ENCODE results near the gene BCAS2.
"Not testable (repeated sequence)": the region's sequence is repeated elsewhere in the genome, so short reads cannot be mapped to it uniquely, and the experiment has no call there.

The BCAS2 gene

DNA sequence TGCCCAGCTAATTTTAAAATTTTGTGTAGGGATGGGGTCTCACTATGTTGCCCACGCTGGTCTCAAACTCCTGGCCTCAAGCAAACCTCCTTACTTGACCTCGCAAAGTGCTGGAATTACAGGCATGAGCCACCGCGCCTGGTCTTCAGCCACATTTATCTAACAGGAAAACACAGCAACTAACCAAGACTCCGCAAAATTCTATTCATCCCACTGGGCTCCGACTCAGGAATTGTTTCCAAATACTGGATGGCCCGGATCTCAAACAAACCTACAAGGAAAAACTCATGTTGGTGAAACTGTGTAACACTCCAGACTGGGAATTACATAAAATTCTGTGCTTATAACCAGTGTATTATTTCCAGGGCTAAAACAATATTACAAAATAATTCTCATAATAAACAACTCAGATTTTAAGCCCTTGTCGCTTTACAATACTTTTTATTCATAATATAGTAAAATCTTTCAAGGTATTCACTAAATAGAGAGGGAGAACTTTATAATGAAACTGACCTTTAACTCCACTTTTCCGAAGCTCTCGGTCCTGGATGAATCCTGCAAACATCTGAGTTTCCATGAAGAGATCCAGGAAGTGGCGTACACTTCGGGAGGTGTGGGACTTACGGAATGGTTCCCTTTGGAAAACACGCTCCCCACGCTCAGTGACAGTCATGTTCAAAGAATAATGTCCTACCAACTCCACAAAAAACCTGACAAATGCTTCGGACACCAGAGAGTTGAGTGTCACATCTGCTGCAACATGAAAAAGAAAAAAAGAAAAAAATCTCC lies 6.0 kb upstream of the BCAS2 start:
- H3K4me3 Mint-ChIP-seq = no peak overlapping the region
- DNase-seq (ENCODE audit: low spot score) = no peak
- no peak overlapping the region for H3K27ac Mint-ChIP-seq
- H3K36me3 Mint-ChIP-seq (ENCODE audit: low read depth) = no peaks in the 10 kb centered on the region
- H3K4me1 Mint-ChIP-seq (ENCODE audit: low read depth) = peaks cover 5% of the 10 kb centered on the region
- peaks cover 10% of the 10 kb centered on the region for H3K27me3 Mint-ChIP-seq (ENCODE audit: low read depth)
- H3K9me3 Mint-ChIP-seq = peaks cover 4% of the 10 kb centered on the region

DNA sequence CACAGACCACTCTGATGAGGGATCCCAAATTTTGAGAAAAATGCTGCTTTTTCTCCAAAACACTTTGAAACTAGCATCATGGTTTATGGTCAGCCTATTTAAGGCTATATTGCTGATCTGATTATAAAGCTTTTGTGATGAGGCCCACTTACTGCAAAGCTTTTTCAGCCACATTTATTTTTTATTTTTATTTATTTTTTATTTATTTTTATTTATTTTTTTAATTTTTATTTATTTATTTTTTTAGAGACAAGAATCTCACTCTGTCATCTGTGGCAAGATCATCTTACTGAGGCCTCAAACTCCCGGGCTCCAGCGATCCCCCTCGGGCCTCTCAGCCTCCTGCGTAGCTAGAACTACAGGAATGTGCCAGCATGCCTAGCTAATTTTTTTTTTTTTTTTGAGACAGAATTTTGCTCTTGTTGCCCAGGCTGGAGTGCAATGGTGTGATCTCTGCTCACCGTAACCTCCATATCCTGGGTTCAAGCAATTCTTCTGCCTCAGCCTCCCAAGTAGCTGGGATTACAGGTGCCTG lies 5.2 kb upstream of the BCAS2 start:
- DNase-seq (ENCODE audit: low spot score) = no peak

DNA sequence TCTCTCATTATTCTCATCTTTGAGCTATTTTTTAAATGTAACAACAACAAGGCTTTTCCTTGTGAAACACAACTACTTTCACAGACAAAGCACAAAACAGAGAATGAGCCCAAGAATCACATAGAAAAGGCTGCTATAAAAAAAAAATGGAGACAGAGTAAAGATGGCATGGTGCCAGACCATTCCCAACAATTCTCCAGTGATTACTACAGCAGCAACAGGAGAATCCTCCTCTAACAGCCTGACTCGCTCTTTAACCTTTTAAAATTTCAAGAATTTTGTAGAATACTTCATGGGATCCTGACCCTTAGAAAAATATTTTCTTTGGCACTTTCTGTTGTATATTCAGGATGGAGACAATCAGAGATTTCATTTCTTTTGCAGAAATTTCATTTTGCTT lies 3.8 kb upstream of the BCAS2 start:
- peaks cover 14% of the 10 kb centered on the region for H3K4me1 Mint-ChIP-seq (ENCODE audit: low read depth)
- H3K27me3 Mint-ChIP-seq (ENCODE audit: low read depth) = peaks cover 10% of the 10 kb centered on the region
- H3K9me3 Mint-ChIP-seq = peaks cover 8% of the 10 kb centered on the region
- no peak overlapping the region for H3K4me3 Mint-ChIP-seq
- no peak overlapping the region for H3K27ac Mint-ChIP-seq
- DNase-seq (ENCODE audit: low spot score) = no peak
- peaks cover 5% of the 10 kb centered on the region for H3K36me3 Mint-ChIP-seq (ENCODE audit: low read depth)

More for the DNA sequence above, 5.2 kb upstream of the BCAS2 start:
- Mint-ChIP-seq H3K36me3 (ENCODE audit: low read depth) (peaks cover 4% of the 10 kb centered on the region), H3K4me1 (ENCODE audit: low read depth) (peaks cover 12% of the 10 kb centered on the region), H3K9me3 (peaks cover 8% of the 10 kb centered on the region), H3K4me3 (no peak overlapping the region), H3K27ac (no peak overlapping the region), H3K27me3 (ENCODE audit: low read depth) (peaks cover 10% of the 10 kb centered on the region)

DNA sequence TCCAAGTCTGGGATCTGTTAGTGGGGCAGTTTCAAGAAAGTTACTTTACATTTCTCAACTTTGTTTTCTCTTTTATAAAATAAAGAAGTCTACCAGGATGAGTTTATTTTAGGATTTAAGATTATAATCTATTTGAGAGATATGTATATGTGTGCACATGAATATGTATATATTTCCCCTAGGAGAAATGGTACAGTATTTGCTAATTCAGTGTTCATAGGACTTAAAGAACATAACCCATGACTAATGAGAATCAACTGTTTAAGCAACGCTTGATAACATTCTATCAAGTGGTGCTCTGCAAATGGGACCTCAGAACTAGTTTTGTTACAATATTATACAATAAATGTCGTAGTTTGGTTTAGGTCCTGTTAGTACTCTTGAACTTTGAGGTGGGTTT lies 7.0 kb downstream of the BCAS2 start:
- H3K4me1 Mint-ChIP-seq (ENCODE audit: low read depth) = peaks cover 8% of the 10 kb centered on the region
- no peaks in the 10 kb centered on the region for H3K27me3 Mint-ChIP-seq (ENCODE audit: low read depth)
- H3K36me3 Mint-ChIP-seq (ENCODE audit: low read depth) = peaks cover 50% of the 10 kb centered on the region
- H3K27ac Mint-ChIP-seq = no peak overlapping the region
- no peak overlapping the region for H3K4me3 Mint-ChIP-seq
- no peak for DNase-seq (ENCODE audit: low spot score)
- H3K9me3 Mint-ChIP-seq = no peaks in the 10 kb centered on the region

DNA sequence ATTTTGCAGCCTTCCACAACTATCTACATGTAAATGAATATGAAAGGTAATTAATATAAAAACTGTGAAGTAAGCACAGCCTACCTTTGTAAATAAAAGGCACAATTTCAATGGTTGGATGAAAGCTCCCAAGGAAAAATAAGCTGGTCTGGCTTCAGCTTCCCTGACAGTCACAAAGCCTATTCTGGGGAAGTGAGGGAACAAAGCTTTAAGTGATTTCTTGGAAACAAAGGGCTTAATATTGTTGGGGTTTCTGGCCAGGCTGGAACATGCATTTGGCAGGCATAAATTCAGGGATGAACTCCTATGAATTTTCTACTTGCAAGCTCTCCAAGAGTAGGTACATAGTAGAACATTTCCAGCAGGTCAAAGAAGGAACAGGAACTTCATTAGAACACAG lies 17.3 kb downstream of the BCAS2 start:
- Mint-ChIP-seq H3K4me1 (ENCODE audit: low read depth) (no peaks in the 10 kb centered on the region), H3K4me3 (no peak overlapping the region), H3K27ac (no peak overlapping the region), H3K9me3 (no peaks in the 10 kb centered on the region), H3K36me3 (ENCODE audit: low read depth) (peaks cover 46% of the 10 kb centered on the region), H3K27me3 (ENCODE audit: low read depth) (no peaks in the 10 kb centered on the region)
- no peak for DNase-seq (ENCODE audit: low spot score)

DNA sequence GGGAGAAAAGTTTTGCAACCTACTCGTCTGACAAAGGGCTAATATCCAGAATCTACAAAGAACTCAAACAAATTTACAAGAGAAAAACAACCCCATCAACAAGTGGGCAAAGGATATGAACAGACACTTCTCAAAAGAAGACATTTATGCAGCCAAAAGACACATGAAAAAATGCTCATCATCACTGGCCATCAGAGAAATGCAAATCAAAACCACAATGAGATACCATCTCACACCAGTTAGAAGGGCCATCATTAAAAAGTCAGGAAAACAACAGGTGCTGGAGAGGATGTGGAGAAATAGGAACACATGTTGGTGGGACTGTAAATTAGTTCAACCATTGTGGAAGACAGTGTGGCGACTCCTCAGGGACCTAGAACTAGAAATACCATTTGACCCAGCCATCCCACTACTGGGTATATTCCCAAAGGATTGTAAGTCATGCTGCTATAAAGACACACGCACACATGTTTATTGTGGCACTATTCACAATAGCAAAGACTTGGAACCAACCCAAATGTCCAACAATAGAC lies 18.4 kb downstream of the BCAS2 start:
- not testable (repeated sequence) for H3K27ac Mint-ChIP-seq; DNase-seq (ENCODE audit: low spot score); H3K27me3 Mint-ChIP-seq (ENCODE audit: low read depth); H3K4me1 Mint-ChIP-seq (ENCODE audit: low read depth); H3K9me3 Mint-ChIP-seq; H3K4me3 Mint-ChIP-seq
- H3K36me3 Mint-ChIP-seq (ENCODE audit: low read depth) = peaks cover 39% of the 10 kb centered on the region

GRCh38 chr1:114561333-114561732 lies 20.1 kb downstream of the BCAS2 start:
- DNase-seq (ENCODE audit: low spot score) = no peak
- Mint-ChIP-seq H3K4me3 (no peak overlapping the region), H3K4me1 (ENCODE audit: low read depth) (no peaks in the 10 kb centered on the region), H3K9me3 (no peaks in the 10 kb centered on the region), H3K27me3 (ENCODE audit: low read depth) (no peaks in the 10 kb centered on the region), H3K27ac (no peak overlapping the region), H3K36me3 (ENCODE audit: low read depth) (peaks cover 24% of the 10 kb centered on the region)

DNA sequence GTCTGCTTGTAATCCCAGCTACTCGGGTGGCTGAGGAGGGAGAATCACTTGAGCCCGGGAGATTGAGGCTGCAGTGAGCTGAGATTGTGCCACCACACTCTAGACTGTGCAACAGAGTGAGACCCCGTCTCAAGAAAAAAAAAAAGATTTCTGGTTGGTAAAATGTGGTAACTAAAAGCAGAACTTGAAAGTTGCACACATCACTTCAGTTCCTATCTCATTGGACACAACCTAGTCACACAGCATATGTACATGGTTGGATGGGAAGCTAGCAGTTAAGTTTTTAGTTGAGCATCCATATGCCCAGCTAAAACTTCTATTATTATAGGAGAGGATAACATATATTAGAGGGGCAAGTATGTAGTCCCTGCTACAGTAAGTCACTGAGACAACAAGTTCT lies 22.1 kb downstream of the BCAS2 start:
- Mint-ChIP-seq H3K27me3 (ENCODE audit: low read depth) (no peaks in the 10 kb centered on the region), H3K4me1 (ENCODE audit: low read depth) (no peaks in the 10 kb centered on the region), H3K36me3 (ENCODE audit: low read depth) (peaks cover 9% of the 10 kb centered on the region), H3K4me3 (no peak overlapping the region), H3K27ac (no peak overlapping the region), H3K9me3 (no peaks in the 10 kb centered on the region)
- no peak for DNase-seq (ENCODE audit: low spot score)

- no peaks in the 10 kb centered on the region for H3K4me1 Mint-ChIP-seq (ENCODE audit: low read depth)
- H3K9me3 Mint-ChIP-seq = no peaks in the 10 kb centered on the region
- no peak overlapping the region for H3K4me3 Mint-ChIP-seq
- H3K27ac Mint-ChIP-seq = no peak overlapping the region
- DNase-seq (ENCODE audit: low spot score) = no peak
- H3K36me3 Mint-ChIP-seq (ENCODE audit: low read depth) = peaks cover 4% of the 10 kb centered on the region
- no peaks in the 10 kb centered on the region for H3K27me3 Mint-ChIP-seq (ENCODE audit: low read depth)
Measured at GRCh38 chr1:114558544-114558943, 22.9 kb downstream of the BCAS2 start.

DNA sequence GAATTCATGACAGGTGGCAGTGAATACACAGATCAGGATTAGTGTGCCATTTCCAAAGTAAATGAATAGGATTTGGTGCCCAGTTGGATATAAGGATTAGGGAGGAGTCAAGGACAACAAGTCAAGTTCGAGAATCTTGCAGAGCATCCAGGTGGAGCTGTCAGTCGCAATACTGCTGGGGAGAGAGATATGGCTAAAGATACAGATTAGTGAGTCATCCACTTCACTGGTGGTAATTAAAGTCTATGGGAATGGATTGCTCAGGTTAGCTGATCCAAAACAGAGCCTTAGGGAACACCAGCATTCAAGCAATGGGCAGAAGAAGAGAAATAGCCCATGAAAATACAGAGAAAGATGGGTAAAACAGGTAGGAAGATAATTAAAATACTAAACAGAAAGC lies 26.8 kb downstream of the BCAS2 start:
- H3K9me3 Mint-ChIP-seq = no peaks in the 10 kb centered on the region
- H3K4me3 Mint-ChIP-seq = no peak overlapping the region
- no peak overlapping the region for H3K27ac Mint-ChIP-seq

GRCh38 chr1:114552106-114552639 lies 29.2 kb downstream of the BCAS2 start:
- no peaks in the 10 kb centered on the region for H3K27me3 Mint-ChIP-seq (ENCODE audit: low read depth)
- H3K4me3 Mint-ChIP-seq = no peak overlapping the region
- H3K27ac Mint-ChIP-seq = no peak overlapping the region
- no peaks in the 10 kb centered on the region for H3K36me3 Mint-ChIP-seq (ENCODE audit: low read depth)
- no peak for DNase-seq (ENCODE audit: low spot score)
- no peaks in the 10 kb centered on the region for H3K4me1 Mint-ChIP-seq (ENCODE audit: low read depth)
- no peaks in the 10 kb centered on the region for H3K9me3 Mint-ChIP-seq

More for the DNA sequence above, 26.8 kb downstream of the BCAS2 start:
- no peaks in the 10 kb centered on the region for H3K27me3 Mint-ChIP-seq (ENCODE audit: low read depth)
- H3K4me1 Mint-ChIP-seq (ENCODE audit: low read depth) = no peaks in the 10 kb centered on the region
- no peak for DNase-seq (ENCODE audit: low spot score)
- no peaks in the 10 kb centered on the region for H3K36me3 Mint-ChIP-seq (ENCODE audit: low read depth)

GRCh38 chr1:114551400-114551799 lies 30.0 kb downstream of the BCAS2 start:
- Mint-ChIP-seq H3K9me3 (no peaks in the 10 kb centered on the region), H3K27ac (no peak overlapping the region), H3K36me3 (ENCODE audit: low read depth) (no peaks in the 10 kb centered on the region), H3K4me1 (ENCODE audit: low read depth) (no peaks in the 10 kb centered on the region), H3K27me3 (ENCODE audit: low read depth) (no peaks in the 10 kb centered on the region), H3K4me3 (no peak overlapping the region)
- no peak for DNase-seq (ENCODE audit: low spot score)

DNA sequence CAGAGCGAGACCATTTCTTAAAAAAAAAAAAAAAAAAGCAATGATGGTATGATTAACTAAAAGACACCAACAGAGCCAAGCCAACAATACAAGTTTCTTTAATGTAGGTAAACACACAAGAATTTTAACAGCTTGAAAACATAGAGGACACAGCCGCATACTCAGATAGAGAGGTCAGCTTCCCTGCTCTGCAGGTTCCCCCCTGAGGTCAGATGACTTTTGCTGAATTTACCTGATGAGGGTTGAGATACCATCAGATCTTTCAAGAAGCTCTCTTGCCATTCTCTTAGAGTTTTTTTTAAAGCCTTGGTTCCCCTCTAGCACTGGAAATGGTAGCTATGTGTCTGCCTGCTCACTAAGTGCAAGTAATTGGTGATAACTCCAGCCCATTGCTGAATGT lies 31.1 kb downstream of the BCAS2 start:
- Mint-ChIP-seq H3K27me3 (ENCODE audit: low read depth) (peaks cover 2% of the 10 kb centered on the region), H3K27ac (no peak overlapping the region), H3K36me3 (ENCODE audit: low read depth) (no peaks in the 10 kb centered on the region), H3K4me1 (ENCODE audit: low read depth) (no peaks in the 10 kb centered on the region), H3K9me3 (no peaks in the 10 kb centered on the region), H3K4me3 (no peak overlapping the region)
- DNase-seq (ENCODE audit: low spot score) = no peak

GRCh38 chr1:114549137-114549536 lies 32.3 kb downstream of the BCAS2 start:
- no peak overlapping the region for H3K27ac Mint-ChIP-seq
- H3K4me1 Mint-ChIP-seq (ENCODE audit: low read depth) = no peaks in the 10 kb centered on the region
- no peak for DNase-seq (ENCODE audit: low spot score)
- no peaks in the 10 kb centered on the region for H3K9me3 Mint-ChIP-seq
- H3K4me3 Mint-ChIP-seq = no peak overlapping the region
- H3K36me3 Mint-ChIP-seq (ENCODE audit: low read depth) = no peaks in the 10 kb centered on the region
- peaks cover 2% of the 10 kb centered on the region for H3K27me3 Mint-ChIP-seq (ENCODE audit: low read depth)

Data from T-helper 2 cell treated with Interferon-gamma antibody and Interleukin-4, amounts not matched to agents 5 μg/mL and 100 μg/mL, for 36 hours (primary cell).